Measurements from ENCODE around the gene IZUMO2.

Gene IZUMO2

GRCh38 chr19:50192463-50193211 is 29.6 kb upstream of the IZUMO2 start:
- TF ChIP-seq CTCF (IDR thresholded peaks at IDR 0.05; ENCODE audit: low read depth, low read length, missing control alignments), result no peak
- in situ Hi-C loops (cut with HindIII; ENCODE audit: low pct_ligation_motif_present, low sequenced_read_pairs), result no loop called here
- Histone ChIP-seq H3K27me3 (replicated peaks) (no peaks in the 10 kb centered on the region), H3K36me3 (replicated peaks) (no peaks in the 10 kb centered on the region), H3K27ac (no peak overlapping the region), H3K4me3 (ENCODE audit: low read depth, low read length) (no peak overlapping the region)
- no peak for DNase-seq

GRCh38 chr19:50191216-50191615 is 28.1 kb upstream of the IZUMO2 start:
- in situ Hi-C loops (cut with HindIII; ENCODE audit: low pct_ligation_motif_present, low sequenced_read_pairs), result no loop called here
- DNase-seq, result no peak
- no peak overlapping the region for H3K4me3 ChIP-seq (ENCODE audit: low read depth, low read length)
- TF ChIP-seq CTCF (IDR thresholded peaks at IDR 0.05; ENCODE audit: low read depth, low read length, missing control alignments), result no peak
- H3K36me3 ChIP-seq (replicated peaks), result no peaks in the 10 kb centered on the region
- H3K27me3 ChIP-seq (replicated peaks), result no peaks in the 10 kb centered on the region
- H3K27ac ChIP-seq, result no peak overlapping the region

- Histone ChIP-seq H3K36me3 (replicated peaks) (no peaks in the 10 kb centered on the region), H3K27me3 (replicated peaks) (no peaks in the 10 kb centered on the region), H3K4me3 (ENCODE audit: low read depth, low read length) (no peak overlapping the region), H3K27ac (no peak overlapping the region)
- in situ Hi-C loops (cut with HindIII; ENCODE audit: low pct_ligation_motif_present, low sequenced_read_pairs), result no loop called here
- no peak for DNase-seq
- TF ChIP-seq CTCF (IDR thresholded peaks at IDR 0.05; ENCODE audit: low read depth, low read length, missing control alignments), result no peak
Measured at GRCh38 chr19:50190439-50190891, 27.4 kb upstream of the IZUMO2 start.

DNA sequence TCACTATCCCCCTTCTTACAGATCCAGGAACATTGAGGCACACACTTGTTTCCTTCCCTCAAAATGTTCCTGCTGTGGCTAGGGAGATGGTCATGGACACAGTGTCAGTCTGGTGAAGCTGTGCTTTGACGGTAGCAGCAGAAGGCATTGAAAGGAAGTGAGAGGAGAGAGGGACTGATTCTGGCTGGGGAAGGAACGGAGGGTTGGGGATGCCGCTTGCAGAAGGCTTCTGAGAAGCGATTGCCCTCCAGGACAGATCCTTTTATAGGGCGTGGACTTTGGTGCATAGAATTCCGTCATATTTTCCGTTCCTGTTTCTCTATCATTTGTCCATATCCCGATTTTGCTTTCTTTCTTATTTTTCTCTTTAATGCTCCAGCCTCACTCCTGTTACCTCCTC is 26.2 kb upstream of the IZUMO2 start:
- H3K27me3 ChIP-seq (replicated peaks), result no peaks in the 10 kb centered on the region
- no peak for TF ChIP-seq CTCF (IDR thresholded peaks at IDR 0.05; ENCODE audit: low read depth, low read length, missing control alignments)
- no peaks in the 10 kb centered on the region for H3K36me3 ChIP-seq (replicated peaks)
- no peak for DNase-seq
- no peak overlapping the region for H3K4me3 ChIP-seq (ENCODE audit: low read depth, low read length)
- H3K27ac ChIP-seq, result no peak overlapping the region
- in situ Hi-C loops (cut with HindIII; ENCODE audit: low pct_ligation_motif_present, low sequenced_read_pairs), result no loop called here

GRCh38 chr19:50187937-50188336 is 24.9 kb upstream of the IZUMO2 start:
- Histone ChIP-seq H3K4me3 (ENCODE audit: low read depth, low read length) (no peak overlapping the region), H3K36me3 (replicated peaks) (no peaks in the 10 kb centered on the region), H3K27ac (no peak overlapping the region), H3K27me3 (replicated peaks) (no peaks in the 10 kb centered on the region)
- TF ChIP-seq CTCF (IDR thresholded peaks at IDR 0.05; ENCODE audit: low read depth, low read length, missing control alignments), result no peak
- DNase-seq, result no peak
- in situ Hi-C loops (cut with HindIII; ENCODE audit: low pct_ligation_motif_present, low sequenced_read_pairs), result no loop called here

DNA sequence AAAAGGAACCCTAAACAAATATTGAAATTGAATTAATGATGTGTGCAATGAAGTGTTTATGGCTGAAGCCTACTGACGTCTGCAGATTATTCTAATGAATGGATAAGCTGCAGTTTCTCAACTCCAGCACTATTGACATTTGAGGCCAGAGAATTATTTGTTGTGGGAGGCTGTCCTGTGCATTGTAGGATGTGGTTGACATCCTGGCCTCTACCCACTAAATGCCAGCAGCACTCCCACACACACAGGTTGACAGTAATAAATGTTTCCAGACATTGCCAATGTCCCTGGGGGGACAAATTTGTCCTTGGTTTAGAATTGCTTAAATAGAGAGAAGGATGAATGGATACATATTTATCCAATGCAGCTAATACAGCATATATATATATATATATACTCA is 21.1 kb upstream of the IZUMO2 start:
- no peak overlapping the region for H3K4me3 ChIP-seq (ENCODE audit: low read depth, low read length)
- H3K36me3 ChIP-seq (replicated peaks), result no peaks in the 10 kb centered on the region
- no peak for DNase-seq
- in situ Hi-C loops (cut with HindIII; ENCODE audit: low pct_ligation_motif_present, low sequenced_read_pairs), result no loop called here
- no peaks in the 10 kb centered on the region for H3K27me3 ChIP-seq (replicated peaks)
- no peak for TF ChIP-seq CTCF (IDR thresholded peaks at IDR 0.05; ENCODE audit: low read depth, low read length, missing control alignments)
- no peak overlapping the region for H3K27ac ChIP-seq
